Heart right ventricle (tissue), 16 donors: ENCODE data around the gene CPNE5. TPM values are rescaled to one million over a fixed set of nuclear protein-coding genes. Genes with fewer than 3 reads are reported as not detected.
"Not testable (repeated sequence)": the region's sequence is repeated elsewhere in the genome, so short reads cannot be mapped to it uniquely, and the experiment has no call there.

Experiments used
- ATAC-seq, 8 donors: fragments of 200-7000 bp; cut with Tn5 transposase; one replicate each; pipeline ENCODE4 v1.9.1; 2020; ENCODE audit warnings: mild to moderate bottlenecking in 8 of 8, moderate library complexity in 8 of 8, moderate number of reproducible peaks in 1 of 8
- DNase-seq, 2 donors: peaks; one replicate each; pipeline ENCODE4 v3.0.0-alpha.2; 2020
- H3K27ac ChIP-seq, 10 donors: fragments of 200-600 bp; sonication (generic) in 2 of 10; one replicate each; pipeline versions ENCODE4 v1.5.0 to v1.8.0; 2020 to 2022; ENCODE audit warnings: mild to moderate bottlenecking in 3 of 10
- H3K27me3 ChIP-seq, 7 donors: fragments of 200-600 bp; one replicate each; pipeline ENCODE4 v1.8.0; 2021 to 2022; ENCODE audit warnings: mild to moderate bottlenecking in 2 of 7
- H3K36me3 ChIP-seq, 9 donors: fragments of 200-600 bp; sonication (generic) in 1 of 9; one replicate each; pipeline versions ENCODE4 v1.5.0 to v1.8.0; 2020 to 2022; ENCODE audit warnings: mild to moderate bottlenecking in 2 of 9
- H3K4me1 ChIP-seq, 9 donors: fragments of 200-600 bp; sonication (generic) in 1 of 9; one replicate each; pipeline versions ENCODE4 v1.5.0 to v1.8.0; 2020 to 2022; ENCODE audit warnings: mild to moderate bottlenecking in 4 of 9
- H3K4me3 ChIP-seq, 10 donors: fragments of 200-600 bp; sonication (generic) in 2 of 10; one replicate each; pipeline versions ENCODE4 v1.5.0 to v1.8.0; 2020 to 2022; ENCODE audit warnings: mild to moderate bottlenecking in 7 of 10, moderate library complexity in 2 of 10
- H3K9me3 ChIP-seq, 11 donors: fragments of 200-600 bp in 10 of 11; sonication (generic) in 2 of 11; one replicate each; pipeline versions ENCODE4 v1.5.0 to v1.8.0; 2013 to 2022; ENCODE audit warnings: mild to moderate bottlenecking in 2 of 11, control low read depth in 1 of 11, moderate library complexity in 1 of 11
- CTCF ChIP-seq, 9 donors: fragments of 200-600 bp; sonication (generic) in 2 of 9; IDR thresholded peaks; one replicate each; pipeline versions ENCODE4 v1.5.0 to v1.8.0; 2021 to 2022; ENCODE audit warnings: antibody characterized with exemption in 9 of 9, mild to moderate bottlenecking in 5 of 9, moderate library complexity in 1 of 9
- WGBS, 2 donors: extraction: QIAGEN DNeasy Blood & Tissue Kit; methylation state at CpG; one replicate each; pipeline ENCODE4 v1.1.7; 2013; ENCODE audit warnings: inconsistent platforms in 1 of 2; 5-methylcytosine and 5-hydroxymethylcytosine counted together
- intact Hi-C, 10 donors: fragments of 100-400 bp; cut with DNase I; formaldehyde crosslinking; loops; one replicate each; pipeline versions ENCODE4 v1.11.1 to v1.14.2; 2022
- polyA plus RNA-seq, 2 donors: library from polyadenylated mRNA; stranded (reverse); fragments of 200-250 nt; gene quantifications; one replicate each; pipeline ENCODE4 v1.2.3, GENCODE V29; 2013
- total RNA-seq, 10 donors: library from RNA; stranded (reverse); fragmentation: NEBNext Ultra II Directional in 3 of 10; extraction: Animal tissue kit (Norgen Biotek cat#: 25700) in 3 of 10; gene quantifications; one replicate each; pipeline versions ENCODE4 v1.2.1 to v1.2.4, GENCODE V29; 2021 to 2023
- donor health status: Arrhythmogenic right ventricular cardiomyopathy.
- donor health status: ischemic (EF 13 %, LVEDD 7.1; RV severe dilation, severe dysfunction).
- donor health status: healthy with polysubstance abuse.
- donor health status: DM: no; HTN: yes; CAD: no.
- donor health status: DM: no; HTN: no; CAD: no.
- donor health status: ischemic (EF 25% LVEDD 6.9; RV normal size, moderate dysfunction).
- donor health status: ischemic (EF 25% LVEDD 5.7; RV mildly dilated, moderate dysfunction).
- donor health status: healthy.
- donor health status: DM: yes; HTN: yes; CAD: no.
- donor health status: Ischemic cardiomyopathy.
- donor health status: ischemic (EF 35%, LVEDD 5.7; RV mildly dilated, moderate dysfunction).
- donor health status: nonischemic (EF 11% LVEDD 7.7; RV severe dilation, severe dysfunction).
- donor health status: DM: yes; HTN: yes; CAD: no.
- donor health status: PGD.
- donor health status: ischemic (EF 29% LVEDD 5.4; RV normal size, mild dysfunction).
- donor health status: nonischemic (EF 23%, LVEDD 6.1; RV moderate dilation, normal function).

The CPNE5 gene
- total and polyA plus RNA-seq, 12 donors, result 2.8 to 98.2 (median 24.4) TPM

- peaks cover 0 to 20% (median 18%) of the 10 kb centered on the region in 9 donors for H3K4me1 ChIP-seq
- intact Hi-C loops, result no loop called here
- DNase-seq, result no peak
- TF ChIP-seq CTCF (IDR thresholded peaks at IDR 0.05), result no peak
- WGBS, 2 donors, result 92 to 98% methylated on average over 9 of the region's 9 CpGs
- H3K27ac ChIP-seq, result no peak overlapping the region
- no peak for ATAC-seq
- H3K27me3 ChIP-seq, result no peaks in the 10 kb centered on the region
- no peaks in the 10 kb centered on the region for H3K9me3 ChIP-seq
- H3K36me3 ChIP-seq, result no peaks in the 10 kb centered on the region
- no peak overlapping the region for H3K4me3 ChIP-seq
Observed at GRCh38 chr6:36817176-36817817, 21.9 kb downstream of the CPNE5 start.

GRCh38 chr6:36815962-36816735, 23.1 kb downstream of the CPNE5 start:
- Histone ChIP-seq H3K4me3 (no peak overlapping the region), H3K4me1 (peaks cover 0 to 12% (median 6%) of the 10 kb centered on the region in 9 donors), H3K36me3 (no peaks in the 10 kb centered on the region), H3K27ac (no peak overlapping the region), H3K9me3 (no peaks in the 10 kb centered on the region), H3K27me3 (no peaks in the 10 kb centered on the region)
- no peak for TF ChIP-seq CTCF (IDR thresholded peaks at IDR 0.05)
- intact Hi-C loops, result no loop called here
- DNase-seq, result no peak
- 81 to 93% methylated on average over 7 of the region's 7 CpGs for WGBS, 2 donors
- ATAC-seq, result no peak

- WGBS, 2 donors, result 95 to 96% methylated on average over 7 of the region's 7 CpGs
- TF ChIP-seq CTCF (IDR thresholded peaks at IDR 0.05), result no peak
Observed at GRCh38 chr6:36814249-36814648, 25.0 kb downstream of the CPNE5 start.

GRCh38 chr6:36813526-36813925, 25.7 kb downstream of the CPNE5 start:
- ATAC-seq (no peak), DNase-seq (no peak)
- H3K4me1 ChIP-seq, result peaks cover 0 to 13% (median 0%) of the 10 kb centered on the region in 9 donors
- TF ChIP-seq CTCF (IDR thresholded peaks at IDR 0.05), result no peak
- WGBS, 2 donors, result 81% methylated on average over 3 of the region's 3 CpGs
- no peaks in the 10 kb centered on the region for H3K27me3 ChIP-seq
- H3K4me3 ChIP-seq, result no peak overlapping the region
- intact Hi-C loops, result no loop called here
- H3K27ac ChIP-seq, result no peak overlapping the region
- no peaks in the 10 kb centered on the region for H3K9me3 ChIP-seq
- no peaks in the 10 kb centered on the region for H3K36me3 ChIP-seq

More at GRCh38 chr6:36814249-36814648, 25.0 kb downstream of the CPNE5 start:
- no peak for DNase-seq
- H3K27me3 ChIP-seq, result no peaks in the 10 kb centered on the region
- H3K4me1 ChIP-seq, result peaks cover 0 to 13% (median 0%) of the 10 kb centered on the region in 9 donors
- intact Hi-C loops, result no loop called here
- ATAC-seq, result no peak
- H3K27ac ChIP-seq, result no peak overlapping the region
- no peaks in the 10 kb centered on the region for H3K36me3 ChIP-seq
- no peak overlapping the region for H3K4me3 ChIP-seq
- H3K9me3 ChIP-seq, result no peaks in the 10 kb centered on the region

- ATAC-seq, H3K9me3 ChIP-seq, DNase-seq, H3K27me3 ChIP-seq, H3K36me3 ChIP-seq, intact Hi-C loops, H3K27ac ChIP-seq, H3K4me3 ChIP-seq: not testable (repeated sequence)
- 94 to 95% methylated on average over 3 of the region's 3 CpGs for WGBS, 2 donors
- peaks cover 0 to 13% (median 0%) of the 10 kb centered on the region in 9 donors for H3K4me1 ChIP-seq
Observed at GRCh38 chr6:36813047-36813446, 26.2 kb downstream of the CPNE5 start.
